Prostate gland (tissue), 2 donors: Measurements from ENCODE around the gene TMEM176A.

ENCODE experiments used
- CTCF ChIP-seq, 4 experiments: fragments of 200-600 bp in 2 of 4; fragments of 450-650 bp in 2 of 4; sonication (generic) in 2 of 4; IDR thresholded peaks; 1 replicate in 3 of 4; 2 replicates in 1 of 4; pipeline ENCODE4 v1.5.1; 2016 to 2019; ENCODE audit warnings: antibody characterized with exemption in 4 of 4, mild to moderate bottlenecking in 2 of 4, moderate library complexity in 2 of 4
- POLR2A ChIP-seq: fragments of 450-650 bp; IDR thresholded peaks from one replicate; pipeline ENCODE4 v1.6.1; 2016; ENCODE audit warnings: antibody characterized with exemption, mild to moderate bottlenecking
- POLR2AphosphoS5 ChIP-seq: sonication (generic); formaldehyde crosslinking; IDR thresholded peaks from one replicate; pipeline ENCODE4 v1.6.1; 2017; ENCODE audit warnings: antibody characterized with exemption

DNA sequence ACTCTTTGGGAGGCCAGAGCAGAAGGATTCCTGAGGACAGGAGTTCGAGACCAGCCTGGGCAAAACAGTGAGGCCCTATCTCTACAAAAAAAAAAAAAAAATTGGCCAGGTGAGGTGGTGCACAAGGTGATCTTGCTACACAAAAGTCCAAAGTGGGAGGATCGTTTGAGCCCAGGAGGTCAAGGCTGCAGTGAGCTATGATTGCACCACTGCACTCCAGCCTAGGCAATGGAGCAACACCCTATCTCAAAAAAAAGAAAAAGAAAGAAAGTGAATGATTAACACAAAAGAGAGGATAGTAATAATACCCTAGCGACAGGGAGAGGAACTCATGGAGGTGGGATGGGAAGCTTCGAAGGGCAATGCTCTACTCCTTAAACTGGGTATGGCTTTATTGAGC lies 30.8 kb upstream of the TMEM176A start:
- TF ChIP-seq CTCF (IDR thresholded peaks at IDR 0.05) (no peak), POLR2AphosphoS5 (no peak), POLR2A (no peak)
